WTC11 (cell line): ENCODE results near the gene OVCA2. TPM values are rescaled to one million over a fixed set of nuclear protein-coding genes. Genes with fewer than 3 reads are reported as not detected.
A peak's percentile ranks its signal among the peaks of the same experiment; 100 is the strongest.

Source experiments
- ATF2 ChIP-seq: sonication (generic); formaldehyde crosslinking; IDR thresholded peaks from 2 replicates; pipeline ENCODE4 v1.8.1; 2022; ENCODE audit warnings: low read depth, missing genetic modification reagents, borderline replicate concordance
- CREB1 ChIP-seq: sonication (generic); formaldehyde crosslinking; IDR thresholded peaks from 2 replicates; pipeline ENCODE4 v1.8.0; 2023; ENCODE audit warnings: mild to moderate bottlenecking, missing genetic modification reagents
- CREM ChIP-seq: sonication (generic); formaldehyde crosslinking; IDR thresholded peaks from 2 replicates; pipeline ENCODE4 v1.8.1; 2022; ENCODE audit warnings: mild to moderate bottlenecking, missing genetic modification reagents, moderate library complexity
- E2F4 ChIP-seq: sonication (generic); formaldehyde crosslinking; IDR thresholded peaks from 2 replicates; pipeline ENCODE4 v1.8.1; 2022; ENCODE audit warnings: low read depth, mild to moderate bottlenecking, moderate library complexity, missing genetic modification reagents, borderline replicate concordance
- EMX1 ChIP-seq: fragments of 250-450 bp; sonication (Bioruptor Pico); IDR thresholded peaks from 2 replicates; pipeline ENCODE4 v1.8.0; 2021; ENCODE audit warnings: mild to moderate bottlenecking
- ESRRA ChIP-seq: sonication (generic); formaldehyde crosslinking; IDR thresholded peaks from 2 replicates; pipeline ENCODE4 v1.8.1; 2022; ENCODE audit warnings: mild to moderate bottlenecking, missing genetic modification reagents, borderline replicate concordance
- ETV6 ChIP-seq: sonication (generic); formaldehyde crosslinking; IDR thresholded peaks from 2 replicates; pipeline ENCODE4 v1.8.1; 2022; ENCODE audit warnings: mild to moderate bottlenecking, missing genetic modification reagents
- GRHL2 ChIP-seq: fragments of 250-450 bp; sonication (Bioruptor Pico); IDR thresholded peaks from 2 replicates; pipeline ENCODE4 v1.8.0; 2022; ENCODE audit warnings: mild to moderate bottlenecking, moderate library complexity; ENCODE audit not compliant: insufficient replicate concordance, severe bottlenecking
- HMGXB4 ChIP-seq: sonication (generic); formaldehyde crosslinking; IDR thresholded peaks from 2 replicates; pipeline ENCODE4 v1.8.1; 2023; ENCODE audit warnings: mild to moderate bottlenecking, moderate library complexity, missing genetic modification reagents
- IRF1 ChIP-seq: sonication (generic); formaldehyde crosslinking; IDR thresholded peaks from 2 replicates; pipeline ENCODE4 v1.8.0; 2023; ENCODE audit warnings: missing genetic modification reagents
- JUN ChIP-seq: sonication (generic); formaldehyde crosslinking; IDR thresholded peaks from 2 replicates; pipeline ENCODE4 v1.8.0; 2023; ENCODE audit warnings: mild to moderate bottlenecking, missing genetic modification reagents
- MAX ChIP-seq: sonication (generic); formaldehyde crosslinking; IDR thresholded peaks from 2 replicates; pipeline ENCODE4 v1.8.0; 2022; ENCODE audit warnings: mild to moderate bottlenecking, missing genetic modification reagents
- NFATC4 ChIP-seq: fragments of 250-450 bp; sonication (Bioruptor Pico); IDR thresholded peaks from 2 replicates; pipeline ENCODE4 v1.9.0; 2021; ENCODE audit warnings: mild to moderate bottlenecking
- NR2C2 ChIP-seq: sonication (generic); formaldehyde crosslinking; IDR thresholded peaks from 2 replicates; pipeline ENCODE4 v1.8.0; 2022; ENCODE audit warnings: mild to moderate bottlenecking, missing genetic modification reagents
- PRDM15 ChIP-seq: sonication (generic); formaldehyde crosslinking; IDR thresholded peaks from 2 replicates; pipeline ENCODE4 v1.8.0; 2022; ENCODE audit warnings: missing genetic modification reagents
- RELA ChIP-seq: sonication (generic); formaldehyde crosslinking; IDR thresholded peaks from 2 replicates; pipeline ENCODE4 v1.8.1; 2022; ENCODE audit warnings: missing genetic modification reagents, mild to moderate bottlenecking, borderline replicate concordance
- SOX15 ChIP-seq: fragments of 250-450 bp; sonication (Bioruptor Pico); IDR thresholded peaks from 2 replicates; pipeline ENCODE4 v1.9.0; 2021; ENCODE audit warnings: mild to moderate bottlenecking
- SP1 ChIP-seq: sonication (generic); formaldehyde crosslinking; conservative IDR thresholded peaks from 2 replicates; pipeline ENCODE4 v1.8.1; 2022; ENCODE audit warnings: missing genetic modification reagents
- TP53 ChIP-seq: sonication (generic); formaldehyde crosslinking; IDR thresholded peaks from 2 replicates; pipeline ENCODE4 v1.8.1; 2023; ENCODE audit warnings: mild to moderate bottlenecking, missing genetic modification reagents
- USF1 ChIP-seq: sonication (generic); formaldehyde crosslinking; IDR thresholded peaks from 2 replicates; pipeline ENCODE4 v1.8.0; 2022; ENCODE audit warnings: mild to moderate bottlenecking, missing genetic modification reagents
- ZNF121 ChIP-seq: sonication (generic); formaldehyde crosslinking; IDR thresholded peaks from 2 replicates; pipeline ENCODE4 v1.8.0; 2023; ENCODE audit warnings: missing genetic modification reagents
- ZNF232 ChIP-seq: sonication (generic); formaldehyde crosslinking; IDR thresholded peaks from 2 replicates; pipeline ENCODE4 v1.8.0; 2022; ENCODE audit warnings: mild to moderate bottlenecking, missing genetic modification reagents
- ZNF281 ChIP-seq: sonication (generic); formaldehyde crosslinking; IDR thresholded peaks from 2 replicates; pipeline ENCODE4 v1.8.0; 2023; ENCODE audit warnings: mild to moderate bottlenecking, missing genetic modification reagents
- ZNF396 ChIP-seq: fragments of 250-450 bp; sonication (Bioruptor Pico); IDR thresholded peaks from 2 replicates; pipeline ENCODE4 v1.8.0; 2021; ENCODE audit warnings: mild to moderate bottlenecking, moderate library complexity, borderline replicate concordance
- ZNF671 ChIP-seq: fragments of 250-450 bp; sonication (Bioruptor Pico); IDR thresholded peaks from 2 replicates; pipeline ENCODE4 v1.8.0; 2021; ENCODE audit warnings: mild to moderate bottlenecking
- total RNA-seq: library from RNA; stranded (reverse); gene quantifications from 3 replicates; pipeline ENCODE4 v1.2.3, GENCODE V29; 2021

OVCA2 gene
- total RNA-seq, 1 experiment from 2014 or later, result 23.5 TPM

GRCh38 chr17:2058586-2059546, 17.0 kb downstream of the OVCA2 start (continued):
- TF ChIP-seq ZNF232 (CRISPR knock-in tag) (no peak), ZNF671 (CRISPR knock-in tag) (peak; percentile 67; the same call in 1 of the 2 replicates), SOX15 (CRISPR knock-in tag) (no peak), MAX (CRISPR knock-in tag) (no peak; the same call in 1 of the 2 replicates), TP53 (CRISPR knock-in tag) (peak; percentile 68; the same call in 1 of the 2 replicates), NFATC4 (CRISPR knock-in tag) (0 out of 2 replicates have a peak, but pooled peaks have one; percentile 7), ETV6 (CRISPR knock-in tag) (no peak), E2F4 (CRISPR knock-in tag) (no peak), JUN (CRISPR knock-in tag) (no peak), IRF1 (no peak), HMGXB4 (CRISPR knock-in tag) (peak; percentile 40; the same call in 1 of the 2 replicates), RELA (CRISPR knock-in tag) (no peak), ESRRA (CRISPR knock-in tag) (no peak), GRHL2 (CRISPR knock-in tag) (no peak), CREM (CRISPR knock-in tag) (no peak), SP1 (CRISPR knock-in tag) (0 out of 2 replicates have a peak, but pooled peaks have one; percentile 34), ATF2 (CRISPR knock-in tag) (no peak), ZNF121 (CRISPR knock-in tag) (no peak), EMX1 (peak; percentile 70; the same call in 1 of the 2 replicates), USF1 (CRISPR knock-in tag) (no peak), NR2C2 (CRISPR knock-in tag) (no peak), ZNF396 (CRISPR knock-in tag) (no peak), CREB1 (CRISPR knock-in tag) (no peak), ZNF281 (CRISPR knock-in tag) (no peak), PRDM15 (CRISPR knock-in tag) (no peak)
